Fibroblast of skin of right quadriceps (primary cell): Measurements from ENCODE around the gene POLR2C.
A peak's percentile ranks its signal among the peaks of the same experiment; 100 is the strongest.
"Not testable (repeated sequence)": the region's sequence is repeated elsewhere in the genome, so short reads cannot be mapped to it uniquely, and the experiment has no call there.

Experiments used
- DNase-seq: peaks from one replicate; pipeline ENCODE4 v3.0.0-alpha.2; 2013

POLR2C gene

GRCh38 chr16:57479976-57480753 is 17.7 kb downstream of the POLR2C start:
- DNase-seq, result no peak

DNA sequence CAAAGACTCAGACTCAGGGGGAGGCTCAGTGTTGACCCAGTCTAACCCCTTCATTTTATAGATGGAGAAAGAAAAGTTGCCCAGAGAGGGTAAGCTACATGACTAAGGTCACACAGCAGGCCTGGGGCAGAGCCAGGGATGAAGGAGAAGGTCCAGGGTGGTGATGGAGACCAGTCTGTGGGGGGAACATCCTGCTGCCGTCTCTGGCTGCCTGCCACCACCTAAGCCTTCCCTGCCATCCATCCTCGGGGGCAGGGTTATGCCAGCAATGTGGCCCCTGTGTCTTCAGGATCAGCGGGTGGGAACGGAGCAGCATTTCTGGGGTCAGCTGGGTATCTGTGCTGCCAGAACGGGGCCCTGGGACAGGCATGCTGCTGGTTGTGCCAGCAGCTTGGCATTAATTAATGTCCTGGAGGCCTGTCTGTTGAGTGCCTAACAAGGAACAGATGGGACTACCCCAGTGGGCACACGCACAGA is 18.3 kb downstream of the POLR2C start:
- no peak for DNase-seq

GRCh38 chr16:57481421-57481820 is 18.9 kb downstream of the POLR2C start:
- DNase-seq, result no peak

DNA sequence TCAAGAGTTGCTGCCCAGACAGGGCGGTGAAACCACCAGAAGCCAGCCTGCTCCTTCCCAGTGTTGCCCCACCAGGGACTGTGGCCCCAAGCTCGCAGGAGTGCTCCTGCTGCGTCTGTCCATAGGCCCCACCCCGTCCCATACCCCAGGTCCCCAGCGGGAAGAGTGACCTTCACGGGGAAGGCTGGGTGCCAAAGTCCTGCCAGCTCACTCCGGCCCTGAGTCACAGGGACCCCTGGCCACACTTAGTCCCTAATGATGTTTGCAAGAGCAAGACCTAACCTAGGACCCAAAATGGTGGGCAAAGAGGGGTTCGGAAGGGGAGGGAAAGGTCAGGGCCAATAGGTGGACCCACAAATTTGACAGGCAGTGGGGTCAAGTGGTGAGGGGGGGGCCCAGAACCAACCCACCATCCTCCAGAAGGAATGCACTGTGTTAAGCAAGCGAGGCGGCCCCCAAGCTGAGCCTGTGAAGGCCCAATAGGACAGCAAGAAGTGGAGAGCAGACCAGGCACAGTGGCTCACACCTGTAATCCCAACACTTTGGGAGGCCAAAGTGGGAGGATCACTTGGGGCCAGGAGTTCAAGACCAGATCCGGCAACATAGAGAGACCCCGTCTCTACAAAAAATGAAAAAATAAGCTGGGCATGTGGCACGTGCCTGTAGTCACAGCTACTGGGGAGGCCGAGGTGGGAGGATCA is 20.5 kb downstream of the POLR2C start:
- DNase-seq, result no peak

- no peak for DNase-seq
Measured at GRCh38 chr16:57483725-57484514, 21.4 kb downstream of the POLR2C start.

DNA sequence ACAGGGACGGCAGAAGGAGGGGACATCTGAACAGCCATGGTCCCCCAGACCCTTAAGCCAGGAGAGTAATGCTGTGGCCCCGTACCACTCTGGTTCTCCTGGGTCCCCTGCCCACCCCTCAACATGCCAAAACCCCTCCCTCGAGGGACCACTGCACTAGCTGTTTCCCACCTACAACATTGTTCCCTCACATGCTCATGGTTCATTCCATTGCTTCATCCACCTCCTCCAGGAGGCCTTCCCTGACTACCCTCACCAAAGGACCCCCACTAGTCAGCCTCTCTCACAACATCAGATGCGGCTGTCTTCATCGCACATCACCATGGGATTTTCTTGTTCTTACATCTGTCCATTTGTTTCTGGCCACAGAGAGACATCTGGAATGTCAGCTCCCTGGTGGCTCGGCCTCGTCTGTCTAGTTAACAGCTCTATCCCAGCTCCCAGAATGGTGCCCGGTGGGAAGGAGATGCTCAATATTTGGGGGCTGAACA is 22.1 kb downstream of the POLR2C start:
- no peak for DNase-seq

DNA sequence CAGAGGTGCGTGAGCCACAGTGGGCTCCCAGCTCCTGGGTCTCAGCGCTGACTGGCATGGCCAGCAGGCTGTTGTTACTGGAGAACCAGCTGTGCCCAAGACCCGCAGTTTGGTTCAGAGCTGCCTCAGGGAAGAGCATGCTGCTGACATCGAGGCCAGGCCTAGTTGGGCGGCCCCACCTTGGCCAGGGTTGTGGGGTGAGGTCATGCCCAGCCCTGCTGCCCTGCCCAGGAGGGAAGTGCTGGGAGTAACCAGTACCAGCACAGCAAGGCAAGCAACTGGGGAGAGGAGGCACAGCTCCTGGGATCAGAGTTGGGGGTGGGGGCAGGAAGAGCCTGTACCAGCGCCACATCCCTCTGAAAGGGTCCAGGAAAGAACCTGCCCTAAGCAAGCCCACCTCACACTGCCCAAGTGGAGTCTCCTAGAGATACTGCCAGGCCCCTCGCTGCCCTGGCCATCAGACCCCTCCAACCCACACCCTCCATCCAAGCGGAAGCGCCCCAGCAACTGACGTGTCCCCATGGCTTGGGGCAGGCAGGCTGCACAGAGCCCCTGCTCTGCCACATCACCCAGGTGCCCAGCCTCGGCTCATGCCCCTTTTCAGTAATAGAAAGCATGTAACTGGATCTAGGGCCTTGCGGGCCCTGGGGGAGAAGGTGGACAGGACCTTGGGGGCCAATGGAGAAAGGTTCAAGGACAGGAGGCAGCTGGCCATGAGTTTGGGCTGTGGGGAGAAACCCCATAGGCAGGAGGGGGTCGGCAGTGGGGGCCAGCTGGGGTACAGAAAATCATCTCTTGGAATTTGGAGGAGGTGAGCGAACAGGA is 22.8 kb downstream of the POLR2C start:
- DNase-seq, result no peak

DNA sequence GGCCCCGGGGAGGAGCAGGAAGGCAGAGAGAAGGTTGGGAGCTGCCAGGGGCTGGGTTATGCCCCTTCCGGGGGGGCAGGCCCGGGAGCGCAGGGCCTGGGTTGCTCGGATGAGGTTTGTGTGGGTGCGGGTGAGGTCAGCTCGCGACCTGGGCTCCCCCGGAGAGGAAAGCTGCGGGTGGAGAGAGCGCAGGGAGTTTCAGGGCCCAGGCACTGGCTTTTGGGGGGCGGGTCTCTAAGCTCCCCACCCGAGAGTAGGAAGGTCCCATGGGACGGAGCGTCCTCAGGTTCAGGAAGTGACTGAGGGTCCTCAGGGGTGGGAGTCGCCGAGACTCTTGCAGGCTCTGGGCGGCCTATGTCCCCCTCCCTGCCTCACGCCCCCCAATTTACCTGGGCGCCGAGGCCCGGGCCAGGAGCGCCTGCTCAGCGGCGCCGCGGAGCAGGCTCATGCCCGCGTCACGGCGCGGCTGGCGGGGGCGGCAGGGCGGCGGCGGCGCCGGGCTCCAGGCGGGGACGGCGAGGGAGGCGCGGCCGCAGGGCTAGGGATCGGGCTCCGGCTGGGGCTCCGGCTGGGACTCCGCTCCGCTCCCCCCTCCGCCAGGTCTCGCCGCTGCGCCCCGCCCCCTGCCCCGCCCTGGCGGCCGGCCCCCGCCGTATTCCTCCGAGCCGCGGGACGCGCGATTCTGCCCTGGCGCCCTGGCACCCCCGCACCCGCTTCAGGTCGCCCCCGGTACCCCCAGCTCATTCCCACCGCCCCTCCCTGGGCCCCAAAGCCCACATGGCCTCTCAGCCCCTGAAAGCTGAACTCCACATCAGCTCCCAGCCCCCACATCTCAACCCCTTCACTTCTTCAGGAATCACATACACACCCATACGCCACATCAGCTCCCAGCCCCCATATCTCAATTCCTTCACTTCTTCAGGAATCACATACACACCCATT is 23.7 kb downstream of the POLR2C start, which contains the start of gene DOK4:
TSS of gene DOK4 (minus strand) at position 578 of the 942 bp plus-strand sequence. CDS start 6,986 bp downstream, outside the sequence.
- DNase-seq, result peak; percentile 65

DNA sequence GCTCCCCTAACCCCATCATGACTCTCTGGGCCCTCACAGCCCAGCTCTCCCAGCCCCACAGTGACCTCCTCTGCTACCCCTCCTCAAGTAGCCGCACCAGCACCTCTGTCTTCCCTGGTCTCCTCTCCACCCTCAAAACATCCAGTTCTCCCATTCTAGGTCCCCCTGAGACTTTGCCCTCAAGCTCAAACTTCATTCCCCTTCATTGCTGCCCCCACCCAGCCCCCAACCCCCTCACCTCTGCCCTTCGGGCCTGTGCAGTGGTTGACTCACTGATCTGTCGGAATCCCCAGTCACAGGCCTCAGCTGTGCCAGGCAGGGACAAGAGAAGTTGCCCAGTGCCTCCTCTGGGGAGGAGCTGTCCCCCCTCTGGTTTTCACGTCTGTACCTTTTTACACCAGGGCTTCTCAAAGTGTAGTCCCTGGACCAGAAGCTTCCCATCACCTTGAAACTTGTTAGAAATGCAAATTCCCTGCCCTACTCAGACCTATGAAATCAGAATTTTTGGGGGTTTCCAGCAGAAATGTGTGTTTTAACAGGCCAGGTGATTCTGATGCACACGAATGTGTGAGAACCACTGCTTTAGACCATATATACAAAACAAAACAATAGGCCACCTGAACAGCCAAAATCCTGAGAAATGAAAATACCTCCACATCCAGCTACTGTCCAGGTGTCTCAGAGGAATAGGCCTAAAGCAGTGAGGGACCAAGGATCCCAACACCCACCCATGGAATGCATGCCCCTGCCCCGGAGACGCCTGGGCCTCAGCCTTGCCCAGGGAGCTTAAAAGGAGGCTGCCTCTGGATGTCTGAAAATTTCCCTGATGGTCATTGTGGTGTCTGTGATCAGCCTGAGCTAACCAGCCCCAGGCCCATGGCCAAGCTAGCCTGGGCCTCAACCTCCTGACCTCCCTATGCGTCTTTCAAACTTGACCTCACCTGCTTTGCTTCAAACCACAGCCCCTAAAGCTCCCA is 24.7 kb downstream of the POLR2C start:
- DNase-seq, result no peak

DNA sequence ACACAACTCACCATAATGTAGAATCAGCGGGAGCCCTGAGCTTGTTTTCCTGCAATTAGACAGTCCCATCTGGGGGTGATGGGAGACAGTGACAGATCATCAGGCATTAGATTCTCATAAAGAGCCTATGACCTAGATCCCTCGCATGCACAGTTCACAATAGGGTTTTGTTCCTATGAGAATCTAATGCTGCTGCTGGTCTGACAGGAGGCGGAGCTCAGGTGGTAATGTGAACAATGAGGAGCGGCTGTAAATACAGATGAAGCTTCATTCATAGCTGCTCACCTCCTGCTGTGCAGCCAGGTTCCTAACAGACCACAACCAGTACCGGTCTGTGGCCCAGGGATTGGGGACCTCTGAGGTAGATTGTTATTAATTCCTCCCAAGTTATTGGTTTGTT is 26.8 kb downstream of the POLR2C start:
- no peak for DNase-seq

DNA sequence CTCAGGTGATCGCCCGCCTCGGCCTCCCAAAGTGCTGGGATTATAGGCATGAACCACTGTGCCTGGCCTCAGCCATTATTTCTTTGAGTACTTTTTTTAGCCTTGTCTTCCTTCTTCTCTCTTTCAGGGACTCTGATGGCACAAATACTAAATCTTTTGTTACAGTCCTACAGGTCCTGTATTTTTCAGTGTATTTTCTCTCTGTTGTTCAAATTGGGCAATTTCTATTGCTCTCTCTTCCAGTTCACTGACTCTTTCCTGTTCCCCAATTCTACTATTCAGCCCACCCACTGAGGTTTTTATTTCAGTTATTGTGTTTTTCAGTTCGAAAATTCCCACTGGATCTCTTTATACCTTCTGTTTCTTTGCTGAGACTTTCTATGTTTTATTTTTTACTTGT is 31.3 kb downstream of the POLR2C start:
- DNase-seq, result no peak

DNA sequence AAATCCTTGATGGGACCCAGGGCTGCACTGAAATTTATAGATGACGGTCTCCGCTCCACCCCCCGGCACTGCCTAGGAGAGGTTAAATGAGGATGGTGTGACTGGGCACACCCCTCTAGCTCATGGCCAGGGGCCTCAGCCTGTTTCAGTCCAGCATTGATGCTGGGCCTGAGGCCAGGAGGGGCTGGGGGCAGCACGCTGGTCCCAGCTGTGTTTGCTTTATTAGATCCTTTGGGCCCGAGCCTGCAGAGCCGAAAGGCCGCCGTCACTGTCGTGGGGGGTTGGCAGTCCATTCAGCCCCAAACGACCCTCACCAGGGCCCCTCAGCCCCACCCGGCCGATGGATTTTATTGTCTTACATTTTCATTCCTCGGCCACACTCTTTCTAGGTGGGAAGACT is 34.6 kb downstream of the POLR2C start:
- DNase-seq, result no peak

- no peak for DNase-seq
Measured at GRCh38 chr16:57498031-57498430, 35.6 kb downstream of the POLR2C start.

GRCh38 chr16:57499941-57500340 is 37.5 kb downstream of the POLR2C start:
- not testable (repeated sequence) for DNase-seq

GRCh38 chr16:57500578-57501111 is 38.2 kb downstream of the POLR2C start:
- DNase-seq, result no peak

DNA sequence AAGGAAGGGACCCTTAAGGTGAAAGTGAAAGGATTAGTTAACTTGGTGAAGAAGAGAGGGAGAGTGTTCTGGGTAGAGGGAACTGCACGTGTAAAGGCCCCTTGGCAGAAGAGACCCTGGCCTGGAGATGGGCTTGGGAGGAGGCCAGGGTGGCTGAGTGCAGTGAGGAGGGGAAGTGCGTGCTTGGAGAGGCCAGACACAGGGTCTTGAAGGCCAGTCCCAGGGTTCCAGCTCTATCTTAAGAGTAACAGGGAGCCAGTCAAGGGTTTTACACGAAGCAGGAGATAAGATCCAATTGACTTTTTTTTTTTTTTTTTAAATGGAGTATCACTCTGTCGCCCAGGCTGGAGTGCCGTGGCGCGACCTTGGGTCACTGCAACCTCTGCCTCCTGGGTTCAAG is 39.0 kb downstream of the POLR2C start:
- no peak for DNase-seq

DNA sequence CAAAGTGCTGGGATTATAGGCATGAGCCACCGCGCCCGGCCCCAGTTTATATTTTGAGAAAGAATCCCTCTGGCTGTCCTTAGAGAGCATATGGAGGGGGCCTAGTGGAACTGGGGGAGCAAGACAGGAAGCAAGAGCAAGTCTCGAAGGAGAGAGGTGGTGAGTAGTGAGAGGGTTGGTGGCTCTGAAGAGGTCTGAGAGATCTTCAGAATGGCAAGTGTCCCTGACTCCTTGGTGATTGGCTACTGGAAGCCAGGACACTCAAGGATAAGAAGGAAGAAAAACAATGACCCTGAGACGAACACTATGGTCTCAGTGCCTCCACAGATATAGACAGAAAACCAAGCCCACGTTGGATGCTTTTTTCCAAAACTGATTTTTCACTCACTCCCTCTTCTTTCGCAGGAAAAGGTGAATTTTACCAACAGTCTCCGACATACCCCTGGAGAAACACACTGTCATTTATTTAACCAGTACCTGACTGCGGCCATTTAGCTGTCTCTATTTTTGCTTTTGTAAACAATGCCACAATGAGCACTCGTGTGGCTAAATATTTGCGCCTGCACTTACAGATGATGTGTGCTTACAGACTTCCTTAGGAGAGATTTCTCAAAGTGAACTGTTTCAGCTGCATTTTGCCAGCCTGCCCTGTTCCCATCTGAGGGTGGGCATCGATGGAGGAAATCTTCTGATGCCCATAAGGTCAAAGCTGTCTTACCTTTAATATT is 39.7 kb downstream of the POLR2C start:
- no peak for DNase-seq

GRCh38 chr16:57503366-57503765 is 40.9 kb downstream of the POLR2C start:
- DNase-seq, result no peak

GRCh38 chr16:57504001-57504400 is 41.5 kb downstream of the POLR2C start:
- no peak for DNase-seq
